DND-41 (cell line): ENCODE data around the gene MEGF9.
"Not testable (repeated sequence)": the region's sequence is repeated elsewhere in the genome, so short reads cannot be mapped to it uniquely, and the experiment has no call there.

Experiments
- ATAC-seq: fragments of 200-7000 bp; cut with Tn5 transposase; 3 replicates; pipeline ENCODE4 v1.9.1; 2021; ENCODE audit warnings: low read depth; ENCODE audit not compliant: insufficient read depth
- DNase-seq: peaks from one replicate; pipeline ENCODE4 v3.0.0-alpha.2; 2020
- H2AFZ ChIP-seq: 2 replicates; pipeline ENCODE4 v1.6.0; 2012; ENCODE audit warnings: low read depth, low read length
- H3K27ac ChIP-seq: 2 replicates; pipeline ENCODE4 v1.5.1; 2012; ENCODE audit warnings: low read length, inconsistent platforms
- H3K27me3 ChIP-seq: fragments of 200-600 bp; sonication (generic); 2 replicates; pipeline ENCODE4 v1.6.0; 2012; ENCODE audit warnings: low read length, mild to moderate bottlenecking, inconsistent platforms; ENCODE audit not compliant: insufficient read depth, poor library complexity
- H3K36me3 ChIP-seq: 2 replicates; pipeline ENCODE4 v1.5.1; 2012; ENCODE audit warnings: low read length, inconsistent platforms; ENCODE audit not compliant: insufficient read depth
- H3K4me1 ChIP-seq: 2 replicates; pipeline ENCODE4 v1.5.1; 2012; ENCODE audit warnings: mild to moderate bottlenecking, low read length; ENCODE audit not compliant: insufficient read depth
- H3K4me2 ChIP-seq: 2 replicates; pipeline ENCODE4 v1.6.0; 2012; ENCODE audit warnings: mild to moderate bottlenecking, moderate library complexity, low read length, inconsistent platforms; ENCODE audit not compliant: insufficient read depth
- H3K4me3 ChIP-seq, 2 experiments: fragments of 200-600 bp in 1 of 2; shearing (Covaris generic) in 1 of 2; 2 replicates each; pipeline ENCODE4 v1.5.1; 2012 to 2016; ENCODE audit warnings: inconsistent platforms in 2 of 2, low read length in 2 of 2, mild to moderate bottlenecking in 2 of 2, low read depth in 1 of 2, moderate library complexity in 1 of 2
- H3K79me2 ChIP-seq: 2 replicates; pipeline ENCODE4 v1.6.0; 2012; ENCODE audit warnings: low read length, inconsistent platforms; ENCODE audit not compliant: insufficient read depth
- H3K9ac ChIP-seq: 2 replicates; pipeline ENCODE4 v1.6.0; 2012; ENCODE audit warnings: low read depth, mild to moderate bottlenecking, inconsistent platforms, low read length, moderate library complexity
- H3K9me3 ChIP-seq: 2 replicates; pipeline ENCODE4 v1.5.1; 2012; ENCODE audit warnings: low read length, moderate library complexity, mild to moderate bottlenecking, inconsistent platforms; ENCODE audit not compliant: insufficient read depth, severe bottlenecking
- H4K20me1 ChIP-seq: 2 replicates; pipeline ENCODE4 v1.6.0; 2012; ENCODE audit warnings: low read length; ENCODE audit not compliant: insufficient read depth
- EZH2 ChIP-seq: IDR thresholded peaks from 3 replicates; pipeline ENCODE4 v1.6.1; 2012; ENCODE audit warnings: borderline replicate concordance, low read depth, mild to moderate bottlenecking, moderate library complexity, low read length, inconsistent platforms; ENCODE audit not compliant: severe bottlenecking
- TF ChIP-seq, protein P1 (sequence below): IDR thresholded peaks from 2 replicates; pipeline ENCODE4 v1.5.1; 2012; ENCODE audit warnings: borderline replicate concordance, low read length, moderate library complexity, mild to moderate bottlenecking; ENCODE audit not compliant: poor library complexity, severe bottlenecking; ENCODE audit errors: extremely low read depth

The MEGF9 gene

DNA sequence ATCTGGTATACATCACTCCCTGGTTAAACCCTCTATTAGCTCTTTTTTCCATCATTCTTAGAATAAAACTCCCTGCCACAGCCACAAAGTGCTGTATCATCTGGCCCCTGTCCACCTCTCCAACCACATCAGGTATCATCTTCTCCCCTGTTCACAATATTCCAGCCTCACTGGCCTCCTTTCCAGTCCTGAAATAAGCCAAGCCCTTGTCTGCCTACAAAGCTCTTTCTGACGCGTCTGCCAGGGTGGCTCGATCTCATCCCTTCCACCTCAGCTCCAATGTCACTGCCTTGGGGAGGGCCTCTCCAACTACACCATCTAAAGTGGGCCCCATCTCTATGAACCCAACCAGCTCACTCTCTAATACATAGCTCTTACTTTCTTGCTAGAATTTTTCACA is 155.8 kb downstream of the MEGF9 start:
- Histone ChIP-seq H3K27me3 (no peaks in the 10 kb centered on the region), H3K4me1 (no peaks in the 10 kb centered on the region), H3K79me2 (peaks cover 73% of the 10 kb centered on the region), H3K4me3 (no peak overlapping the region), H4K20me1 (peaks cover 28% of the 10 kb centered on the region; the same call in 1 of the 2 replicates), H2AFZ (no peak overlapping the region), H3K9me3 (no peaks in the 10 kb centered on the region), H3K9ac (no peak overlapping the region), H3K36me3 (peaks cover 79% of the 10 kb centered on the region), H3K4me2 (no peak overlapping the region), H3K27ac (no peak overlapping the region)
- DNase-seq = no peak
- TF ChIP-seq EZH2 = no peak
- TF ChIP-seq, protein P1, sequence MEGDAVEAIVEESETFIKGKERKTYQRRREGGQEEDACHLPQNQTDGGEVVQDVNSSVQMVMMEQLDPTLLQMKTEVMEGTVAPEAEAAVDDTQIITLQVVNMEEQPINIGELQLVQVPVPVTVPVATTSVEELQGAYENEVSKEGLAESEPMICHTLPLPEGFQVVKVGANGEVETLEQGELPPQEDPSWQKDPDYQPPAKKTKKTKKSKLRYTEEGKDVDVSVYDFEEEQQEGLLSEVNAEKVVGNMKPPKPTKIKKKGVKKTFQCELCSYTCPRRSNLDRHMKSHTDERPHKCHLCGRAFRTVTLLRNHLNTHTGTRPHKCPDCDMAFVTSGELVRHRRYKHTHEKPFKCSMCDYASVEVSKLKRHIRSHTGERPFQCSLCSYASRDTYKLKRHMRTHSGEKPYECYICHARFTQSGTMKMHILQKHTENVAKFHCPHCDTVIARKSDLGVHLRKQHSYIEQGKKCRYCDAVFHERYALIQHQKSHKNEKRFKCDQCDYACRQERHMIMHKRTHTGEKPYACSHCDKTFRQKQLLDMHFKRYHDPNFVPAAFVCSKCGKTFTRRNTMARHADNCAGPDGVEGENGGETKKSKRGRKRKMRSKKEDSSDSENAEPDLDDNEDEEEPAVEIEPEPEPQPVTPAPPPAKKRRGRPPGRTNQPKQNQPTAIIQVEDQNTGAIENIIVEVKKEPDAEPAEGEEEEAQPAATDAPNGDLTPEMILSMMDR = no peak
- ATAC-seq = no peak

DNA sequence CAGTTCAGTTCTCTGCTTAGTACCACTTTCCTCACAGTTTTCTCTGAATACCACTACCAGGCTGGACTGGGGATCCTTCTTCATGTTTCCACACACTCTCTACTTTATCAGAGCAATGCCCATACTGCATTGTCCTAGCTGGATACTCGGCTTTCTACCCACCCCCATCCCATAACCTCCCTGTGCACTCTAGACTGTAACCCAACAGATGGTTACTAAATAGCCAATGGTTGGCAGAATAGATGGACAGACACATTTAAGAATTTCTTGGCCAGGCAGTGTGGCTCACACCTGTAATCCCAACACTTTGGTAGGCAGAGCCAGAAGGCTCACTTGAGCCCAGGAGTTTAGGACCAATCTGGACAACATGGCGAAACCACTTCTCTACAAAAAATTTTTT is 157.1 kb downstream of the MEGF9 start:
- TF ChIP-seq EZH2 = no peak
- TF ChIP-seq, protein P1 = no peak
- peaks cover 16% of the 10 kb centered on the region; the same call in 1 of the 2 replicates for H4K20me1 ChIP-seq
- H3K79me2 ChIP-seq = peaks cover 69% of the 10 kb centered on the region
- H2AFZ ChIP-seq = no peak overlapping the region
- no peaks in the 10 kb centered on the region for H3K4me1 ChIP-seq
- H3K27ac ChIP-seq = no peak overlapping the region
- peaks cover 77% of the 10 kb centered on the region for H3K36me3 ChIP-seq
- H3K27me3 ChIP-seq = no peaks in the 10 kb centered on the region
- H3K4me2 ChIP-seq = no peak overlapping the region
- ATAC-seq (no peak), DNase-seq (no peak)
- no peaks in the 10 kb centered on the region for H3K9me3 ChIP-seq
- no peak overlapping the region for H3K4me3 ChIP-seq
- H3K9ac ChIP-seq = no peak overlapping the region

DNA sequence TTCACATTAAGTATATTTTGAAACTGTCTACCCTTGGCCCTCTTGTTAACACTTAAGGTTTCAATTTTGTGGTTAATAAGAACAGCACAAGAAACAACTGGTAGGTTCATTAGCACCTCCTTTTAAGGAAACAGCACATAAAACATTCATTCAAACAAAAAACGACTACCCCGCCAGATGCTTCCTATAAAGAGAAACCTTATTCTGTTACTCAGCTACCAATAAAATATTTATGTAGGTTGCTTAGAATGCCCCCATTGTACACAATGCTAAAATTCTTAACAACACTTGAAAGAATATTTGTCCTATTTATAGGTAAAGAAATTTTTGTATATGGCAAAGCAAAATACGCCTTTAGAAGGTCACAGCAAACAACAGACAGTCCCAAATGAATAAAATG is 157.5 kb downstream of the MEGF9 start:
- no peak overlapping the region for H3K27ac ChIP-seq
- H3K9me3 ChIP-seq = no peaks in the 10 kb centered on the region
- H3K79me2 ChIP-seq = peaks cover 65% of the 10 kb centered on the region
- DNase-seq (no peak), ATAC-seq (no peak)
- no peak overlapping the region for H3K4me2 ChIP-seq
- H3K9ac ChIP-seq = no peak overlapping the region
- peaks cover 73% of the 10 kb centered on the region for H3K36me3 ChIP-seq
- TF ChIP-seq, protein P1 = no peak
- no peak for TF ChIP-seq EZH2
- no peak overlapping the region for H2AFZ ChIP-seq
- no peaks in the 10 kb centered on the region for H3K27me3 ChIP-seq
- H3K4me3 ChIP-seq = no peak overlapping the region
- peaks cover 15% of the 10 kb centered on the region; the same call in 1 of the 2 replicates for H4K20me1 ChIP-seq
- no peaks in the 10 kb centered on the region for H3K4me1 ChIP-seq

DNA sequence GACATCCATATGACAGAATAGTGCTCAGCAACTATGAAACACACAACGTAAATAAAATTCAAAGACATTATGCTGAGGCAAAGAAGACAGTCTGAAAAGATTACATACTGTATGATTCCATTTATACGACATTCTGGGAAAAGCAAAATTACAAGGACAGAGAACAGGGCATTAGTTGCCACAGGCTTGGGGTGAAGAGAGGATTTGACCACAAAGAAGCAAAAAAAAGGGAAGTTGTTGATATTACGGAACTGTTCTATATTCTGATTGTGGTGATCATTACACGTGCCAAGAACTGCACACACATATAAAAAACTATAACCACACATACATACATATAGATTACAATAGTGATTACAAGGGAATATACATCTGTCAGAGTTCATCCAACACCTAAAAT is 158.4 kb downstream of the MEGF9 start:
- no peak overlapping the region for H3K4me2 ChIP-seq
- no peak overlapping the region for H3K27ac ChIP-seq
- H3K4me1 ChIP-seq = no peaks in the 10 kb centered on the region
- peaks cover 56% of the 10 kb centered on the region for H3K79me2 ChIP-seq
- DNase-seq (no peak), ATAC-seq (no peak)
- no peaks in the 10 kb centered on the region for H3K27me3 ChIP-seq
- H2AFZ ChIP-seq = no peak overlapping the region
- TF ChIP-seq, protein P1 = no peak
- no peak for TF ChIP-seq EZH2
- no peak overlapping the region for H3K9ac ChIP-seq
- H3K9me3 ChIP-seq = no peaks in the 10 kb centered on the region
- no peak overlapping the region for H3K4me3 ChIP-seq
- peaks cover 13% of the 10 kb centered on the region; the same call in 1 of the 2 replicates for H4K20me1 ChIP-seq
- H3K36me3 ChIP-seq = peaks cover 72% of the 10 kb centered on the region

DNA sequence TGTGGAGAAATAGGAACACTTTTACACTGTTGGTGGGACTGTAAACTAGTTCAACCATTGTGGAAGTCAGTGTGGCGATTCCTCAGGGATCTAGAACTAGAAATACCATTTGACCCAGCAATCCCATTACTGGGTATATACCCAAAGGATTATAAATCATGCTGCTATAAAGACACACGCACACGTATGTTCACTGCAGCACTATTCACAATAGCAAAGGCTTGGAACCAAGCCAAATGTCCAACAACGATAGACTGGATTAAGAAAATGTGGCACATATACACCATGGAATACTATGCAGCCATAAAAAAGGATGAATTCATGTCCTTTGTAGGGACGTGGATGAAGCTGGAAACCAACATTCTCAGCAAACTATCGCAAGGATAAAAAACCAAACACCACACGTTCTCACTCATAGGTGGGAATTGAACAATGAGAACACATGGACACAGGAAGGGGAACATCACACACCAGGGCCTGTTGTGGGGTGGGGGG is 162.0 kb downstream of the MEGF9 start:
- H4K20me1 ChIP-seq, DNase-seq, ATAC-seq, H3K4me2 ChIP-seq, H3K27me3 ChIP-seq, H3K4me1 ChIP-seq, H2AFZ ChIP-seq, H3K4me3 ChIP-seq, H3K9ac ChIP-seq, H3K9me3 ChIP-seq, H3K27ac ChIP-seq: not testable (repeated sequence)
- H3K36me3 ChIP-seq = peaks cover 83% of the 10 kb centered on the region
- H3K79me2 ChIP-seq = peaks cover 32% of the 10 kb centered on the region
